Mesothelial cell of epicardium (in vitro differentiated cells): ENCODE results near the gene RTN1. TPM values are rescaled to one million over a fixed set of nuclear protein-coding genes. Genes with fewer than 3 reads are reported as not detected.

Experiments used
- DNase-seq, 2 experiments: peaks; one replicate each; pipeline ENCODE4 v3.0.0; 2021; ENCODE audit warnings: low spot score in 2 of 2; ENCODE audit not compliant: unreplicated experiment in 2 of 2
- H3K27ac Mint-ChIP-seq: 2 replicates; pipeline ENCODE4 v1.8.0; 2021; ENCODE audit warnings: mixed read lengths
- H3K27me3 Mint-ChIP-seq: 2 replicates; pipeline ENCODE4 v1.8.0; 2021; ENCODE audit warnings: low read depth, mixed read lengths
- H3K36me3 Mint-ChIP-seq: 2 replicates; pipeline ENCODE4 v1.8.0; 2021; ENCODE audit warnings: mixed read lengths
- H3K4me1 Mint-ChIP-seq: 2 replicates; pipeline ENCODE4 v1.8.0; 2021; ENCODE audit warnings: mixed read lengths
- H3K4me3 Mint-ChIP-seq: 2 replicates; pipeline ENCODE4 v1.8.0; 2021; ENCODE audit warnings: mild to moderate bottlenecking, moderate library complexity, mixed read lengths
- H3K9me3 Mint-ChIP-seq: 2 replicates; pipeline ENCODE4 v1.8.0; 2021; ENCODE audit warnings: mixed read lengths
- total RNA-seq: library from RNA; stranded (reverse); gene quantifications from 3 replicates; pipeline ENCODE4 v1.2.1, GENCODE V29; 2021
- TF ChIP-seq, protein P1 (sequence below): fragments of 200-600 bp; sonication (generic); IDR thresholded peaks from one replicate; pipeline ENCODE4 v1.5.0; 2021; ENCODE audit warnings: antibody characterized with exemption; ENCODE audit not compliant: unreplicated experiment

RTN1 gene
- total RNA-seq, 1 donor from 2014 or later: 0.78 TPM

DNA sequence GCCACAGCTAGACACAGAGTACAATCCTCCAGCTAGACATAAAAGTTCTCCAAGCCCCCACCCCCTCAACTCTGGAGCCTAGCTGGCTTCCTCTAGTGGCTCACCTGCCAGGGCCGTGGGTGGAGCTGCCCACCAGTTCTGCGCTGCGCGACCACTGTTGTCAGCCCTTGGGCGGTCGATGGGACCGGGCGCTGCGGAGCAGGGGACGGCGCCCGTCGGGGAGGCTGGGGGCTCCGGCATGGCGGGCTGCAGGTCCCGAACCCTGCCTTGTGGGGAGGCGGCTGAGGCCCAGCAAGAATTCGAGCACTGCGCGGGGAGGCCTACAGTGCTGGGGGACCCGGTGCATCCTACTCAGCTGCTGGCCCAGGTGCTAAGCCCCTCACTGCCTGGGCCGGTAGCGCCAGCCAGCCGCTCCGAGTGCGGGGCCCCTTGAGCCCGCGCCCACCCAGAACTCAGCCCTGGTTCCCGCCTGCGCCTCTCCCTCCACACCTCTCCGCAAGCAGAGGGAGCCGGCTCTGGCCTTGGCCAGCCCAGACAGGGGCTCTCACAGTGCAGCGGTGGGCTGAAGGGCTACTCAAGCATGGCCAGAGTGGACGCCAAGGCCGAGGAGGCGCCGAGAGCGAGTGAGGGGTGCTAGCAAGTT, 51.0 kb downstream of the RTN1 start:
- no peak overlapping the region for H3K4me3 Mint-ChIP-seq
- peaks cover 34% of the 10 kb centered on the region for H3K27me3 Mint-ChIP-seq
- DNase-seq: no peak
- TF ChIP-seq, protein P1, sequence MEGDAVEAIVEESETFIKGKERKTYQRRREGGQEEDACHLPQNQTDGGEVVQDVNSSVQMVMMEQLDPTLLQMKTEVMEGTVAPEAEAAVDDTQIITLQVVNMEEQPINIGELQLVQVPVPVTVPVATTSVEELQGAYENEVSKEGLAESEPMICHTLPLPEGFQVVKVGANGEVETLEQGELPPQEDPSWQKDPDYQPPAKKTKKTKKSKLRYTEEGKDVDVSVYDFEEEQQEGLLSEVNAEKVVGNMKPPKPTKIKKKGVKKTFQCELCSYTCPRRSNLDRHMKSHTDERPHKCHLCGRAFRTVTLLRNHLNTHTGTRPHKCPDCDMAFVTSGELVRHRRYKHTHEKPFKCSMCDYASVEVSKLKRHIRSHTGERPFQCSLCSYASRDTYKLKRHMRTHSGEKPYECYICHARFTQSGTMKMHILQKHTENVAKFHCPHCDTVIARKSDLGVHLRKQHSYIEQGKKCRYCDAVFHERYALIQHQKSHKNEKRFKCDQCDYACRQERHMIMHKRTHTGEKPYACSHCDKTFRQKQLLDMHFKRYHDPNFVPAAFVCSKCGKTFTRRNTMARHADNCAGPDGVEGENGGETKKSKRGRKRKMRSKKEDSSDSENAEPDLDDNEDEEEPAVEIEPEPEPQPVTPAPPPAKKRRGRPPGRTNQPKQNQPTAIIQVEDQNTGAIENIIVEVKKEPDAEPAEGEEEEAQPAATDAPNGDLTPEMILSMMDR: no peak
- H3K36me3 Mint-ChIP-seq: no peaks in the 10 kb centered on the region
- peaks cover 4% of the 10 kb centered on the region for H3K9me3 Mint-ChIP-seq
- H3K27ac Mint-ChIP-seq: no peak overlapping the region
- no peaks in the 10 kb centered on the region for H3K4me1 Mint-ChIP-seq

DNA sequence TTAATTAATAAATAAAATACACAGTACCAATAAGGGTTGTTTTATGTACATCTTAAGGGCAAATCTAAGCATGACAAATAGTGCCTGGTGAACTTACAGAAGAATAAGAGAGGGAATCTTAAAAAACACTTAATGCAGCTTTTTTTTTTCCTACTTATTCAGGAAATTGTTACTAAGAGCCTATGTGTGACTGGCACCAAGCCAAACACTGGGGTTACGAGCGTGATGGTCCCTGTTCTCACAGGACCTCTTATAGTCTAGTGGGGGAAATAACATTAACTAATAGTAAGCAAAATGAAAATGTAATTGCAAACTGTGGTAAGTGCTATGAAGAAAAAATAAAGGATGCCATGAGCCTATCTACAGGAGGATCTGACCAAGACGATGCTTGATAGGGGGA, 53.6 kb downstream of the RTN1 start:
- no peaks in the 10 kb centered on the region for H3K9me3 Mint-ChIP-seq
- no peak overlapping the region for H3K4me3 Mint-ChIP-seq
- H3K36me3 Mint-ChIP-seq: no peaks in the 10 kb centered on the region
- no peak overlapping the region for H3K27ac Mint-ChIP-seq
- TF ChIP-seq, protein P1: no peak
- H3K27me3 Mint-ChIP-seq: peaks cover 38% of the 10 kb centered on the region
- no peak for DNase-seq
- no peaks in the 10 kb centered on the region for H3K4me1 Mint-ChIP-seq

DNA sequence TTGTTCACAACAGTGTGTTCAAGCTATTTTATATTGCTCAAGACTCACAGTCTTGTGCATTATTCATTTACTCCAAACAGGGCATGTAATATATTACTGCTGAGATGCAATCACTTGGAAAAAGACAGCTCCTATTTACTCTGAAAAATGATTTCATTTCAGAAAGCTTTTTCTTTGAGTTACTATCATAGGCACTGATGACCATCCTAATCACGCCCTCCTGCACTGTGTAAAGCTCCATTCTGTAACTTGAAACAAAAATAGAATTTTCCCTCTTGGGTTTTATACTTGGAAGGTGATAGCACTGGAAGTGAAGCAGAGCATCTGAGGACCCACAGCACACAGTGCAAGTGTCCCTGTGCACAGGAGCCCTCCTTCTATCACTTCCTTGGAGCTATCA, 55.6 kb downstream of the RTN1 start:
- TF ChIP-seq, protein P1: no peak

DNA sequence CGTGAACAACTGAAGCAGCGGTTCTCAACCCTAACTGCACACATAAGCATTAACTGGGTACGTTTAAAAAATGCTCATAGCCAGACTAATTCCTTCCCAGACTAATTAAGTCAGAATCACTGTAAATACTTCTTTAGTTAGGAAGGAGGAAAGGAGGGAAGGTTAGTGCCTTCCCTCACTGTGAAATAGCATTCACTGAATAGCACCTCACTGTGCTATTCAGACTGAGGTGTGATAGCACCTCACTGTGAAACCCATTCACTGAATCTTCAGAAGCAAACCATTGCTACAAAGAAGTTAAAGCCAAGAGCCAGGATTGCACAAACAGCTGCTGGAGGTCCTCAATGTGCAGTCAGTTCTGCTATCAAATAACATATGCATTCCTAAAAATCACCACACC, 58.8 kb downstream of the RTN1 start:
- Mint-ChIP-seq H3K4me3 (no peak overlapping the region), H3K27ac (no peak overlapping the region), H3K9me3 (peaks cover 7% of the 10 kb centered on the region), H3K27me3 (peaks cover 59% of the 10 kb centered on the region), H3K36me3 (no peaks in the 10 kb centered on the region), H3K4me1 (no peaks in the 10 kb centered on the region)
- TF ChIP-seq, protein P1: no peak
- DNase-seq: no peak

More for the DNA sequence above, 55.6 kb downstream of the RTN1 start:
- Mint-ChIP-seq H3K36me3 (no peaks in the 10 kb centered on the region), H3K27me3 (peaks cover 49% of the 10 kb centered on the region), H3K9me3 (no peaks in the 10 kb centered on the region), H3K27ac (no peak overlapping the region), H3K4me3 (no peak overlapping the region), H3K4me1 (no peaks in the 10 kb centered on the region)
- DNase-seq: no peak

DNA sequence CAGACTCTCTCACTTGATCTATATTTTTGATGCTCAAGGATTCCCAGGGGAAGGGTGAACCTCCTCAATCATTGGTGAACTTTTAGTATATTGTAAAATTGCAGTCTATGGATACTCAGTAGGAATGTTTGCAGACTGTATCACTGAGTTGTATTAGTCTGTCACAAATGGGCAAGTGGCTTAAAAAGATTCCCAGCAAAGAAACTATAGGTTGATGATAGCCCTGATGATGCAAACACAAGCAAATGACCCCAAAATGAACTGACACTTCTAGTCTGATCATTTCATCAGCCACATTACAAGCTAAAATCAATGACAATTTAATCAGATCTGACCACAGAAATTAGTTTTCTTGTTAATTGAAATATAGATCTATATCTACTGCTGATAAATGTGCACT, 59.5 kb downstream of the RTN1 start:
- TF ChIP-seq, protein P1: no peak
- no peak overlapping the region for H3K27ac Mint-ChIP-seq
- DNase-seq: no peak
- H3K4me1 Mint-ChIP-seq: no peaks in the 10 kb centered on the region
- no peaks in the 10 kb centered on the region for H3K36me3 Mint-ChIP-seq
- peaks cover 7% of the 10 kb centered on the region for H3K9me3 Mint-ChIP-seq
- H3K4me3 Mint-ChIP-seq: no peak overlapping the region
- H3K27me3 Mint-ChIP-seq: peaks cover 56% of the 10 kb centered on the region
